Measurements from ENCODE around the gene PTPN1.
"Not testable (repeated sequence)": the region's sequence is repeated elsewhere in the genome, so short reads cannot be mapped to it uniquely, and the experiment has no call there.

The PTPN1 gene

GRCh38 chr20:50528804-50529351 lies 18.7 kb downstream of the PTPN1 start:
- ATAC-seq (peak; percentile 86), DNase-seq (peak in 1 of 2 donors; percentile 23)
- Mint-ChIP-seq H3K4me1 (peaks cover 35% of the 10 kb centered on the region), H3K27ac (peak overlapping the region in 1 of 2 donors; percentile 44), H3K27me3 (no peaks in the 10 kb centered on the region), H3K4me3 (peak overlapping the region in 1 of 2 donors; percentile 29), H3K9me3 (no peaks in the 10 kb centered on the region)

GRCh38 chr20:50532221-50532620 lies 22.0 kb downstream of the PTPN1 start:
- H3K4me1 Mint-ChIP-seq: peaks cover 55% of the 10 kb centered on the region
- H3K27ac Mint-ChIP-seq: peak overlapping the region in 1 of 2 donors; percentile 13
- ATAC-seq (no peak), DNase-seq (no peak)
- no peaks in the 10 kb centered on the region for H3K27me3 Mint-ChIP-seq
- no peak overlapping the region for H3K4me3 Mint-ChIP-seq
- H3K9me3 Mint-ChIP-seq: no peaks in the 10 kb centered on the region

- H3K9me3 Mint-ChIP-seq: no peaks in the 10 kb centered on the region
- no peak overlapping the region for H3K4me3 Mint-ChIP-seq
- ATAC-seq (no peak), DNase-seq (no peak)
- H3K27me3 Mint-ChIP-seq: no peaks in the 10 kb centered on the region
- no peak overlapping the region for H3K27ac Mint-ChIP-seq
- H3K4me1 Mint-ChIP-seq: peaks cover 64% of the 10 kb centered on the region
Measured at GRCh38 chr20:50533061-50533460, 22.9 kb downstream of the PTPN1 start.

GRCh38 chr20:50533464-50533863 lies 23.3 kb downstream of the PTPN1 start:
- DNase-seq (no peak), ATAC-seq (no peak)
- Mint-ChIP-seq H3K27me3 (no peaks in the 10 kb centered on the region), H3K4me3 (no peak overlapping the region), H3K27ac (peak overlapping the region in 1 of 2 donors; percentile 27), H3K4me1 (peaks cover 68% of the 10 kb centered on the region), H3K9me3 (no peaks in the 10 kb centered on the region)

GRCh38 chr20:50534567-50534966 lies 24.4 kb downstream of the PTPN1 start:
- H3K4me3 Mint-ChIP-seq: no peak overlapping the region
- peak overlapping the region in 1 of 2 donors; percentile 93 for H3K27ac Mint-ChIP-seq
- H3K27me3 Mint-ChIP-seq: no peaks in the 10 kb centered on the region
- DNase-seq: no peak
- peaks cover 78% of the 10 kb centered on the region for H3K4me1 Mint-ChIP-seq
- no peak for ATAC-seq
- H3K9me3 Mint-ChIP-seq: no peaks in the 10 kb centered on the region

GRCh38 chr20:50535162-50535561 lies 25.0 kb downstream of the PTPN1 start:
- H3K4me1 Mint-ChIP-seq: peaks cover 80% of the 10 kb centered on the region
- DNase-seq (no peak), ATAC-seq (no peak)
- no peak overlapping the region for H3K4me3 Mint-ChIP-seq
- no peaks in the 10 kb centered on the region for H3K27me3 Mint-ChIP-seq
- no peak overlapping the region for H3K27ac Mint-ChIP-seq
- H3K9me3 Mint-ChIP-seq: no peaks in the 10 kb centered on the region

GRCh38 chr20:50536333-50536732 lies 26.1 kb downstream of the PTPN1 start:
- Mint-ChIP-seq H3K4me1 (peaks cover 87% of the 10 kb centered on the region), H3K27ac (no peak overlapping the region), H3K4me3 (no peak overlapping the region), H3K9me3 (no peaks in the 10 kb centered on the region), H3K27me3 (no peaks in the 10 kb centered on the region)
- no peak for DNase-seq
- no peak for ATAC-seq

GRCh38 chr20:50537546-50538201 lies 27.5 kb downstream of the PTPN1 start:
- Mint-ChIP-seq H3K4me3 (no peak overlapping the region), H3K27ac (no peak overlapping the region), H3K9me3 (no peaks in the 10 kb centered on the region), H3K27me3 (no peaks in the 10 kb centered on the region), H3K4me1 (peaks cover 87% of the 10 kb centered on the region)
- no peak for ATAC-seq
- no peak for DNase-seq

GRCh38 chr20:50538276-50538675 lies 28.1 kb downstream of the PTPN1 start:
- Mint-ChIP-seq H3K9me3 (no peaks in the 10 kb centered on the region), H3K4me3 (no peak overlapping the region), H3K27ac (no peak overlapping the region), H3K4me1 (peaks cover 85% of the 10 kb centered on the region), H3K27me3 (no peaks in the 10 kb centered on the region)
- ATAC-seq (no peak), DNase-seq (no peak)

- not testable (repeated sequence) for H3K27me3 Mint-ChIP-seq, DNase-seq, H3K9me3 Mint-ChIP-seq, ATAC-seq, H3K27ac Mint-ChIP-seq, H3K4me3 Mint-ChIP-seq
- H3K4me1 Mint-ChIP-seq: peaks cover 84% of the 10 kb centered on the region
Measured at GRCh38 chr20:50539798-50540197, 29.6 kb downstream of the PTPN1 start.

GRCh38 chr20:50540620-50541605 lies 30.7 kb downstream of the PTPN1 start:
- peak overlapping the region; percentile 68 to 75 for H3K27ac Mint-ChIP-seq
- H3K9me3 Mint-ChIP-seq: no peaks in the 10 kb centered on the region
- ATAC-seq (no peak), DNase-seq (no peak)
- H3K4me3 Mint-ChIP-seq: peak overlapping the region in 1 of 2 donors; percentile 27
- no peaks in the 10 kb centered on the region for H3K27me3 Mint-ChIP-seq
- peaks cover 82% of the 10 kb centered on the region for H3K4me1 Mint-ChIP-seq

GRCh38 chr20:50541606-50542041 lies 31.4 kb downstream of the PTPN1 start:
- H3K4me3 Mint-ChIP-seq: peak overlapping the region; percentile 30 to 49
- H3K27ac Mint-ChIP-seq: peak overlapping the region; percentile 36 to 68
- peaks cover 84% of the 10 kb centered on the region for H3K4me1 Mint-ChIP-seq
- DNase-seq (no peak), ATAC-seq (no peak)
- no peaks in the 10 kb centered on the region for H3K27me3 Mint-ChIP-seq
- no peaks in the 10 kb centered on the region for H3K9me3 Mint-ChIP-seq

GRCh38 chr20:50543326-50543725 lies 33.1 kb downstream of the PTPN1 start:
- ATAC-seq (no peak), DNase-seq (no peak)
- Mint-ChIP-seq H3K27me3 (no peaks in the 10 kb centered on the region), H3K9me3 (no peaks in the 10 kb centered on the region), H3K4me1 (peaks cover 75% of the 10 kb centered on the region), H3K27ac (peak overlapping the region in 1 of 2 donors; percentile 10), H3K4me3 (no peak overlapping the region)

- Mint-ChIP-seq H3K4me1 (peaks cover 61% of the 10 kb centered on the region), H3K4me3 (peak overlapping the region; percentile 23 to 81), H3K27ac (peak overlapping the region; percentile 41 to 54), H3K9me3 (no peaks in the 10 kb centered on the region), H3K27me3 (no peaks in the 10 kb centered on the region)
- DNase-seq: no peak
- ATAC-seq: no peak
Measured at GRCh38 chr20:50545126-50545525, 34.9 kb downstream of the PTPN1 start.

GRCh38 chr20:50546729-50547314 lies 36.6 kb downstream of the PTPN1 start:
- ATAC-seq (peak; percentile 74), DNase-seq (peak in 1 of 2 donors; percentile 30)
- Mint-ChIP-seq H3K4me1 (peaks cover 44% of the 10 kb centered on the region), H3K9me3 (no peaks in the 10 kb centered on the region), H3K27ac (peak overlapping the region; percentile 75 to 92), H3K4me3 (peak overlapping the region; percentile 74 to 81), H3K27me3 (no peaks in the 10 kb centered on the region)
